ENCODE measurements around the gene KIF2C.
"Not testable (repeated sequence)": the region's sequence is repeated elsewhere in the genome, so short reads cannot be mapped to it uniquely, and the experiment has no call there.

The KIF2C gene

GRCh38 chr1:44799770-44800584 is 60.3 kb downstream of the KIF2C start, which contains the start of gene PLK3:
PLK3 (plus strand) TSS chr1:44800377; CDS start chr1:44800464, 87 bp downstream.
- peak; percentile 99 for DNase-seq

- DNase-seq = peak; percentile 64
These were observed 62.1 kb downstream of the KIF2C start for GRCh38 chr1:44801491-44802305.

- DNase-seq = no peak
These were observed 62.8 kb downstream of the KIF2C start for GRCh38 chr1:44802306-44803061.

- DNase-seq = no peak
These were observed 63.4 kb downstream of the KIF2C start for GRCh38 chr1:44803062-44803311.

- no peak for DNase-seq
These were observed 63.9 kb downstream of the KIF2C start for GRCh38 chr1:44803312-44804095.

- no peak for DNase-seq
These were observed 65.8 kb downstream of the KIF2C start for GRCh38 chr1:44805311-44806024.

- DNase-seq = no peak
These were observed 66.5 kb downstream of the KIF2C start for GRCh38 chr1:44806025-44806703.

- DNase-seq = no peak
These were observed 67.2 kb downstream of the KIF2C start, which contains the start of gene DYNLT4 for GRCh38 chr1:44806704-44807363. DYNLT4 (minus strand) TSS chr1:44807351; CDS start chr1:44806668, 683 bp downstream.

- peak; percentile 94 for DNase-seq
These were observed 67.9 kb downstream of the KIF2C start for GRCh38 chr1:44807364-44808062.

- peak; percentile 88 for DNase-seq
These were observed 68.7 kb downstream of the KIF2C start, which contains the start of gene BTBD19 for GRCh38 chr1:44808063-44808937. BTBD19 (plus strand) TSS chr1:44808523; CDS start chr1:44808821, 298 bp downstream.

- peak; percentile 92 for DNase-seq
These were observed 69.6 kb downstream of the KIF2C start for GRCh38 chr1:44808938-44809917.

GRCh38 chr1:44810101-44810761 is 70.6 kb downstream of the KIF2C start:
- DNase-seq = peak; percentile 46

GRCh38 chr1:44810762-44811105 is 71.1 kb downstream of the KIF2C start:
- not testable (repeated sequence) for DNase-seq

GRCh38 chr1:44811234-44811633 is 71.6 kb downstream of the KIF2C start:
- DNase-seq = no peak

- DNase-seq = no peak
These were observed 73.3 kb downstream of the KIF2C start for GRCh38 chr1:44812822-44813543.

GRCh38 chr1:44815926-44816325 is 76.3 kb downstream of the KIF2C start:
- not testable (repeated sequence) for DNase-seq

Measured in activated CD4-positive, alpha-beta T cell treated with anti-CD3 and anti-CD28 coated beads for 48 hours (primary cell).